Prostate gland (tissue), 2 donors: Measurements from ENCODE around the gene LANCL1.

Source experiments
- CTCF ChIP-seq, 4 experiments: fragments of 200-600 bp in 2 of 4; fragments of 450-650 bp in 2 of 4; sonication (generic) in 2 of 4; IDR thresholded peaks; 1 replicate in 3 of 4; 2 replicates in 1 of 4; pipeline ENCODE4 v1.5.1; 2016 to 2019; ENCODE audit warnings: antibody characterized with exemption in 4 of 4, mild to moderate bottlenecking in 2 of 4, moderate library complexity in 2 of 4
- POLR2A ChIP-seq: fragments of 450-650 bp; IDR thresholded peaks from one replicate; pipeline ENCODE4 v1.6.1; 2016; ENCODE audit warnings: antibody characterized with exemption, mild to moderate bottlenecking

GRCh38 chr2:210481601-210482175 is 5.1 kb upstream of the LANCL1 start:
- TF ChIP-seq POLR2A = no peak
- no peak for TF ChIP-seq CTCF (IDR thresholded peaks at IDR 0.05)
